Parathyroid adenoma (tissue), 2 donors: ENCODE results near the gene FTSJ1.

ENCODE experiments used
- H2AFZ ChIP-seq: fragments of 300-600 bp; sonication (generic); one replicate; pipeline ENCODE4 v1.7.0; 2017; ENCODE audit warnings: antibody characterized with exemption, mild to moderate bottlenecking
- H3K27ac ChIP-seq: fragments of 300-600 bp; sonication (generic); one replicate; pipeline ENCODE4 v1.7.0; 2017
- H3K27me3 ChIP-seq: fragments of 300-600 bp; sonication (generic); one replicate; pipeline ENCODE4 v1.7.0; 2017; ENCODE audit warnings: low read length; ENCODE audit not compliant: control insufficient read depth, insufficient read depth
- H3K36me3 ChIP-seq: fragments of 300-600 bp; sonication (generic); one replicate; pipeline ENCODE4 v1.7.0; 2017; ENCODE audit warnings: low read length; ENCODE audit not compliant: control insufficient read depth, insufficient read depth
- H3K4me1 ChIP-seq: fragments of 300-600 bp; sonication (generic); one replicate; pipeline ENCODE4 v1.7.0; 2017; ENCODE audit warnings: control low read depth
- H3K4me2 ChIP-seq: fragments of 300-600 bp; sonication (generic); one replicate; pipeline ENCODE4 v1.7.0; 2017; ENCODE audit warnings: low read length
- H3K4me3 ChIP-seq: fragments of 300-600 bp; sonication (generic); one replicate; pipeline ENCODE4 v1.7.0; 2017; ENCODE audit warnings: low read depth, low read length
- H3K79me2 ChIP-seq: fragments of 300-600 bp; sonication (generic); one replicate; pipeline ENCODE4 v1.7.0; 2017; ENCODE audit warnings: control low read depth
- H3K9ac ChIP-seq: fragments of 300-600 bp; sonication (generic); one replicate; pipeline ENCODE4 v1.7.0; 2017; ENCODE audit warnings: mild to moderate bottlenecking
- H3K9me3 ChIP-seq: fragments of 300-600 bp; sonication (generic); one replicate; pipeline ENCODE4 v1.7.0; 2017; ENCODE audit warnings: low read length; ENCODE audit not compliant: control insufficient read depth
- TF ChIP-seq, protein P1 (sequence below): fragments of 300-600 bp; sonication (generic); IDR thresholded peaks from one replicate; pipeline ENCODE4 v1.7.0; 2017; ENCODE audit warnings: antibody characterized with exemption, mild to moderate bottlenecking
- donor health status: primary hyperparathyroidism.

FTSJ1 gene

GRCh38 chrX:48471504-48471903, 4.5 kb upstream of the FTSJ1 start:
- H2AFZ ChIP-seq: no peak overlapping the region

GRCh38 chrX:48472225-48472624, 3.8 kb upstream of the FTSJ1 start:
- Histone ChIP-seq H3K27me3 (no peaks in the 10 kb centered on the region), H3K4me2 (no peak overlapping the region), H3K4me3 (no peak overlapping the region), H3K9ac (no peak overlapping the region), H3K79me2 (no peaks in the 10 kb centered on the region), H2AFZ (no peak overlapping the region), H3K36me3 (no peaks in the 10 kb centered on the region), H3K4me1 (no peaks in the 10 kb centered on the region), H3K27ac (no peak overlapping the region), H3K9me3 (no peaks in the 10 kb centered on the region)
- TF ChIP-seq, protein P1, sequence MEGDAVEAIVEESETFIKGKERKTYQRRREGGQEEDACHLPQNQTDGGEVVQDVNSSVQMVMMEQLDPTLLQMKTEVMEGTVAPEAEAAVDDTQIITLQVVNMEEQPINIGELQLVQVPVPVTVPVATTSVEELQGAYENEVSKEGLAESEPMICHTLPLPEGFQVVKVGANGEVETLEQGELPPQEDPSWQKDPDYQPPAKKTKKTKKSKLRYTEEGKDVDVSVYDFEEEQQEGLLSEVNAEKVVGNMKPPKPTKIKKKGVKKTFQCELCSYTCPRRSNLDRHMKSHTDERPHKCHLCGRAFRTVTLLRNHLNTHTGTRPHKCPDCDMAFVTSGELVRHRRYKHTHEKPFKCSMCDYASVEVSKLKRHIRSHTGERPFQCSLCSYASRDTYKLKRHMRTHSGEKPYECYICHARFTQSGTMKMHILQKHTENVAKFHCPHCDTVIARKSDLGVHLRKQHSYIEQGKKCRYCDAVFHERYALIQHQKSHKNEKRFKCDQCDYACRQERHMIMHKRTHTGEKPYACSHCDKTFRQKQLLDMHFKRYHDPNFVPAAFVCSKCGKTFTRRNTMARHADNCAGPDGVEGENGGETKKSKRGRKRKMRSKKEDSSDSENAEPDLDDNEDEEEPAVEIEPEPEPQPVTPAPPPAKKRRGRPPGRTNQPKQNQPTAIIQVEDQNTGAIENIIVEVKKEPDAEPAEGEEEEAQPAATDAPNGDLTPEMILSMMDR: no peak

More at GRCh38 chrX:48471504-48471903, 4.5 kb upstream of the FTSJ1 start:
- no peaks in the 10 kb centered on the region for H3K27me3 ChIP-seq
- H3K9ac ChIP-seq: no peak overlapping the region
- no peak overlapping the region for H3K27ac ChIP-seq
- H3K4me3 ChIP-seq: no peak overlapping the region
- TF ChIP-seq, protein P1: no peak
- no peak overlapping the region for H3K4me2 ChIP-seq
- no peaks in the 10 kb centered on the region for H3K9me3 ChIP-seq
- no peaks in the 10 kb centered on the region for H3K4me1 ChIP-seq
- no peaks in the 10 kb centered on the region for H3K79me2 ChIP-seq
- H3K36me3 ChIP-seq: no peaks in the 10 kb centered on the region

DNA sequence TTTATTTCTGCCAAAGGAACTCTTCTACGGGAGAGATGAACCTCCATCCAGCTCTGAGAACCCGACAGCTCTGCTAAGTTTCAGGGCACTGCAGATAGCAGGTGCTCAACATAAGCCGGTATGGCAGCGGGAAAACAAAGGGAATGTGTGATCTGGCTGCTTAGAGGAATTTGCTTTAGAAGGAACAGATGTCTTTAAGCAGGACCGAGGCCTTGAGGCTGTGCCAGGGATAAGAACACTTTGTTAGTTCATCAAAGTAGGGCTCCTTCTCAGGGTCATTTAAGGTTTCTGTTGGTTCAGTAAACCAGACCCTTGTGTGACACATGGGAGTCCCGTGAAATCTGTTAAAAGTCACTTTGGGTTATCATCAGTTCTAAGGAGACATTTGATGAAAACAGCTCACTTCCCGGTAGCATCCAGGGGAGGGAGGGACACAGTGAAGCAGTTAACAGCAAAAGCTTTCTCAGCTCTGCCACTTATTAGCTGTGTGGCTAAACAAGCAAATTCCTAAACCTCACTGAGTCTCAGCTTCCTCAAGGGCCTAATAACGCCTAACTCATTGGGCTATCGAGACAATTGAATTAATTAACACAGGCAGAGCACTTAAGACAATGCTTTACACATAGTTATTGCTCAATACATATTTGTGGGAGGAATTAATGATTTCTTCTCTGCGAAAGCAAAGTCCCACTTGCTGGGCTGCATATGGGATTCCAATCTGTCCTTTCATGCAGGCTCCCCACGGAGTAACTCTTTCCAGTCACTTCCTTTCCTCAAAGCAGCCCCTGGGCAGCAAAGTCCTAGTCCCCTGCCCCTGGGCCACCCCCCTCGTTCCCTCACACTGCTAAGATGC, 2.9 kb upstream of the FTSJ1 start:
- H3K27me3 ChIP-seq: no peaks in the 10 kb centered on the region
- H3K4me2 ChIP-seq: no peak overlapping the region
- H3K4me3 ChIP-seq: no peak overlapping the region
- TF ChIP-seq, protein P1: no peak
- H3K9ac ChIP-seq: no peak overlapping the region
- no peak overlapping the region for H3K27ac ChIP-seq
- H2AFZ ChIP-seq: no peak overlapping the region
- H3K79me2 ChIP-seq: no peaks in the 10 kb centered on the region
- no peaks in the 10 kb centered on the region for H3K4me1 ChIP-seq
- no peaks in the 10 kb centered on the region for H3K36me3 ChIP-seq
- no peaks in the 10 kb centered on the region for H3K9me3 ChIP-seq

GRCh38 chrX:48473704-48473990, 2.4 kb upstream of the FTSJ1 start:
- no peak overlapping the region for H3K27ac ChIP-seq
- TF ChIP-seq, protein P1: no peak
- no peaks in the 10 kb centered on the region for H3K27me3 ChIP-seq
- no peak overlapping the region for H3K4me3 ChIP-seq
- no peaks in the 10 kb centered on the region for H3K79me2 ChIP-seq
- no peak overlapping the region for H3K9ac ChIP-seq
- no peak overlapping the region for H3K4me2 ChIP-seq
- H3K4me1 ChIP-seq: no peaks in the 10 kb centered on the region
- no peak overlapping the region for H2AFZ ChIP-seq
- no peaks in the 10 kb centered on the region for H3K9me3 ChIP-seq
- H3K36me3 ChIP-seq: no peaks in the 10 kb centered on the region

DNA sequence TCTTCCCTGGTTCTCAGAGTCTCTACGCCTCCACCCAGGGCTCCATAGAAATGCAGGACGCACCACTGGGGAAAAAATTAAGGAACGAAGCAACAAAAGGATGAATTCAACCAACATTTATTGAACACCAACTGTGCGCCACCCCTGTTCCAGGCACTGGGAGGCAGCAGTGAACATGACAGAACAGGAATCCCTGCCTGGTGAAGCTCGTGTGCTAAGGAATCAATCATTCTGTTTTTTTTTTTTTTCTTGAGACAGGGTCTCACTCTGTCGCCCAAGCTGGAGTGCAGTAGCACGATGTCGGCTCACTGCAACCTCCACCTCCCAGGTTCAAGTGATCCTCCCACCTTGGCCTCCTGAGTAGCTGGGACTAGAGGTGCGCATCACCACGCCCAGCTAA, 1.9 kb upstream of the FTSJ1 start:
- Histone ChIP-seq H3K27ac (no peak overlapping the region), H2AFZ (no peak overlapping the region), H3K9me3 (no peaks in the 10 kb centered on the region), H3K4me3 (no peak overlapping the region), H3K4me1 (no peaks in the 10 kb centered on the region), H3K27me3 (no peaks in the 10 kb centered on the region), H3K9ac (no peak overlapping the region), H3K79me2 (no peaks in the 10 kb centered on the region), H3K4me2 (no peak overlapping the region), H3K36me3 (no peaks in the 10 kb centered on the region)
- TF ChIP-seq, protein P1: no peak
